ENCODE results near the gene CCDC88C.

CCDC88C gene

DNA sequence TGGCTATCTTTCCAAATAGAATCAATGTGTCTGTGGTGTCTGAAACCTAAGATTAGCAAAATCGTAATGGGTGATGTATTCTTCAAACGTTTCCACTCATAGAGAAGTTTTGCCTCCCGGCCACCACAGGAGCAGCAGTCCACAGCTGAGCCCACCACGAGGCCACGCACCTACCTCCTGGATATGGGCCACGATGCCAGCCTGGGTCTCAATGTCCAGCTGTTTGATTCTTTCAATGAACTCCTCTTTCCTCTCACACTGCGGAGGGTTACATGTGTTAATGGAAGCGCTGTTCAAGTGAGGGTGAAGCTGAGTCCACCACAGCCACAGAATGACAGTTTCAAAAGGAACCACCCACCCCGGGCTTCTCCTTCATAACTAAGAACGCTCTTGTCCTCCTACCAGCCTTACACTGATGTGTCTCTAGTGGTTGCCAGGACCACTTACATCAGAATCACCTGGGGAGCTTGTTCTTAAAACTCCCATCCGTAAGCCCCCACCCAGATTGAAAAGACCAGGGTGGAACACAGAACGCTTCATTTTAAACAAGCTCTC is 75.3 kb downstream of the CCDC88C start:
- DNase-seq: no peak

DNA sequence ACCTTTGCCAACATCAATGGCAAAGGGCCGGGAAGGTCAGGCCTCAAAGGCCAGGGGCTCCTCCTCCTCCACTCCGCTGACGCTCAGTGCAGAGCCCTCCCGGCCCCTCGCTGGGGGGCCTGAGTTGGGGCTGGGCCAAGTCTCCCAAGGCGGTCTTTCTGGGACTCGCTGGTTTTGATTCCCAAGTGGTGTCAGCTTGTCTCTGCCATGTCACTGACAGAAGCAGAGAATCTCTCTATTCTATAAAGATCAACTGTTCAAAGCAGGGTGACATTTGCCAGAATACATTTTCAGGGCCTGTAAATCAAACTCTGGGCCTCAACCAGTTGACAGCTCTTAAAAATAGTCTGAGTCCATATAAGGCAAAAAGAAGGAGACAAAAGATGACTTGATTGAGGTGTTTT is 75.9 kb downstream of the CCDC88C start:
- DNase-seq: no peak

GRCh38 chr14:91341334-91341733 is 76.3 kb downstream of the CCDC88C start:
- DNase-seq: no peak

DNA sequence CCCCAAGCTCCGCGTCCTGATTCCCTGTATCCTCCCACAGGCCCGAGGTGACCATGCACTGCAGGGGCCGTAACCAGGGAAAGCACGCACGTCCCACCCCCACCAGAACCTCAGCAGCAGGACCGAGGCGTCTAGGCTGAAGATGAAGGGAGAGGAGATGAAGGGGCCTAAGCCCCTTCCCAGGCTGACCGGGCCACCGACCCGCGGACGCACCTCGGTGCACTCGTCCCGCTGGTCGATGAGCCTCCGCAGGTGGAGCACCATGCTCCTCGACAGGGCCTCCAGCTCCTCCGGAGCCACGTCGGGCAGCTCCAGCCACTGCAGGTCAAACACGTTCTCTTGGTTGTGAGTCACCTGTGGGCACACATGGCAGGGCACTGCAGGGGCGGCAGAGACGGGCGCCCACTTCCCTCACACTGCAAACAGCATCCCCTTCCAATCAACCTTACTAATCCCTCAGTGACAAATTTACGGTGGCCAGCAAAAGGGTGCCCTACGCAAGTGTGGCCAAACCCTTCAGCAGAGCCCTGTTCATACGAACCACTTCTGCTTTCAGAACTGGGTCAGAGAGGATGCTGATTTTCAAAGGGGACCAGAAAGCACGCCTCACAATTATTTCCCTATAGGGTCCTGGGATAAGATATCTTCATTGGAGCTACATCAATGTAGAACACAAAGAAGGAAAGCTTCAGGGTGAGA is 77.8 kb downstream of the CCDC88C start:
- DNase-seq: no peak

GRCh38 chr14:91339076-91339475 is 78.5 kb downstream of the CCDC88C start:
- DNase-seq: no peak

DNA sequence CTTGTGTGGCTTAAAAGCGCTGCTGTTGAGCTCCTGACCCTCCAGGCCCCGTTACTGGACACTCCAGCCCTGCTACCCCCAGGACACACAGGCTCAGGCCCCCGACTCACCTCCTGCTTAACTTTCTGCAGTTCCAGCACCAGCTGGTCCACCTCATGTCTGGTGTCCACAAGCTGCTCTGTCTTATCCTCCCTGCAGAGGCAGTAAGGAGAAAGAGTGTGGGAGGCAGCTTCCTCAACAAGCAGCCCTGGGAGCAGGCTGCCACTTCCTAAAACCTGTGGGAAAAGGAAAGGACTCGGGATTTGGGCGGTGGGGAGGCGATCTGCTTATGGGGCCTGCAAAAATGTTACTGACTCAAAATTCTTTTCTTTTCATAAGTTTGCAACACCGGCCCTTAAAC is 79.2 kb downstream of the CCDC88C start:
- no peak for DNase-seq

DNA sequence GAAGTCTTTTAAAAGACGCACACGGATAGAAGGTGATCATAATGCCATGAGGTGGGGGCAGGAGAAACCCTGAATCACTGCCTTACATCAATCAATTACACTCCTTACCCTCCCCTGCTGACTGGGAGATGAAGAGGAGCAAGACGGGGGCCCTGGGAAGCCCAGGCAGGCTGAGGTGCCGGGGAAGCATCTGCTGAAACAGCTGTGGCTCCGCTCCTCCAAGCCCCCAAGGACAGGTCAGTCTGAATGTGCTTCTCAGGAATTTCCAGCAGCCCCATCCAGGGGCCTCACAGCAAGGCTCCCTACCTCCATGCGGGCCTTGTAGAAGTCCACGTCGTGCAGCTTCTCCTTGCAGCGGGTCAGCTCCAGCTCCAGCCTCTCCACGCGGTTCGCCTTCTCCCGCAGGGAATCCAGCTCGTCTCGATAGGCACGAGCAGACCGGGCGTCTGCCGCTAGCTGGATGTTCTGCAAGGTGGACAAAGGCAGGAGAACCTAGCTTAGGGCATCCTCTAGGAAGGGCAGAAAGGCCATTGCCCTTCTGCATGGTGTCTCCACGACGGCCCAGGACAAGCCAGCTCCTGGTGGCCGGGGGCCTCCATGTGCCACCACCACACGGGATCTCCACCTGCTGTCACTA is 79.8 kb downstream of the CCDC88C start:
- DNase-seq: no peak

DNA sequence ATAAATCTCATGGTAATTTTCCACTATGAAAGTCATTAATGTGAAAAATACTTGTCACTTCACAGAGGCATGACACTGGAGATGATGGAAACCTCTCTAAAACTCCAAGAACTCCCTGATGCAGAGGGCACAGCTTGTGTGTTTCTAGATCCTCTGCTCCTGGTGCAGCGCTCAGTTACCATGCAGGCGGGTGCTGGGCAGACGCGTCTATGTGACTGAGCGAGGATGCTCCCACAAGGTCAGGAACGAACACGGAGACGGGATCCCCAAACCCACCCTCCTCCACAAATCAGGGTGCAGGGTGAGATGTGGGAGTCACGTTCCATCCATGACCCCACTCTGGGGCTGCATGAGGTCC is 81.5 kb downstream of the CCDC88C start:
- no peak for DNase-seq

- DNase-seq: no peak
Observed at GRCh38 chr14:91335191-91336092, 82.2 kb downstream of the CCDC88C start.

DNA sequence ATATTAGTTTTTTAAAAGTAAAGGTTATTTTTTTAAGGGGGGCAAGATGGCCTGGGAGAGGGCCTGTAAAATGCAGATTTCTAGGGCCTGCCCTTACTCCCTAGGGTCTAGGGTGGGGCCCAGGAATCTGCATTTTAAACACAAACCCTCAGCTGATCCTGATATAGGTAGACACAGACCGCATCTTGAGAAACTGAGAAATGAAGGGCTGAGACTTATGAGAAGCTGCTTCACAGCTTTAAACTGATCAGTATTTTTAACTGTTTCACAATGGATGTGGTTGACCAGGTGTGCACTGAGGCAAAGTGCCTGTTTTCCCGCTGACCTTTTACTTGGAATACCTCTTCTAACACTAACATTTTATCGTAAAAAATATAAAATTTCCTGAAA is 84.0 kb downstream of the CCDC88C start:
- DNase-seq: no peak

GRCh38 chr14:91332986-91333649 is 84.5 kb downstream of the CCDC88C start:
- no peak for DNase-seq

GRCh38 chr14:91332171-91332985 is 85.2 kb downstream of the CCDC88C start:
- no peak for DNase-seq

DNA sequence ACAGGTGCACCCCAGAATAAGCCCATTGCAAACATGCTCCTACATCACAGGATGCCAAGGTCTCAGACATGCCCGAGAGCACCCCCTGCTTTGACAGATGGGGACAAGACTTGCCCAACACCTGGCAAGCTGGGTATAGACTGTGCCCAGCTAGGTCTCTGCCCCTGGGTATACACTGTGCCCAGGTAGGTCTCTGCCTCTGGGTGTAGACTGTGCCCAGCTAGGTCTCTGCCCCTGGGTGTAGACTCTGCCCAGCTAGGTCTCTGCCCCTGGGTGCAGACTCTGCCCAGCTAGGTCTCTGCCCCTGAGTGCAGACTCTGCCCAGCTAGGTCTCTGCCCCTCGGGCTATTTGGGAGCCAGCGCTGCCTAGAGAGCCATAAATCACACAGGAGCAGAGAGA is 85.9 kb downstream of the CCDC88C start:
- DNase-seq: no peak

DNA sequence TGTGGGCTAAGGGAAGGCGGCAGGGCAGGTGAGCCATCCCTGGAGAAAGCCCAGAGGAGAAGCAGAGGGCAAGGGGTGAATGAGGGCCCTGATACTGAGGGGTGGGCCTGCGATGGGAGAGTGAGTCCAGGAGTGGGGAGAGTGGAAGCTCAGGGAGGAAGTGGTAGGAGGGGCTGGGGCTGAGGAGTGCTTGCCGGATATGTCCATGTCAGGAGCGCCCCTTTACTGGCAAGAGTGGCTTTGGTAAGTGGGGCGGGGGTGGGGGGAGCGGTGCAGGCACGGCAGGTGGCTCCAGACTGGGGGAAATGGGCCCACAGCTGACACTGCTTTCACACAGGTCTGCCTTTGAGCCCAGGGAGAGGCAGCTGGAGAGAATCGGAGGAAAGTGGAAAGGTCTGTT is 86.8 kb downstream of the CCDC88C start:
- DNase-seq: peak; percentile 40

GRCh38 chr14:91330096-91330696 is 87.4 kb downstream of the CCDC88C start:
- no peak for DNase-seq

DNA sequence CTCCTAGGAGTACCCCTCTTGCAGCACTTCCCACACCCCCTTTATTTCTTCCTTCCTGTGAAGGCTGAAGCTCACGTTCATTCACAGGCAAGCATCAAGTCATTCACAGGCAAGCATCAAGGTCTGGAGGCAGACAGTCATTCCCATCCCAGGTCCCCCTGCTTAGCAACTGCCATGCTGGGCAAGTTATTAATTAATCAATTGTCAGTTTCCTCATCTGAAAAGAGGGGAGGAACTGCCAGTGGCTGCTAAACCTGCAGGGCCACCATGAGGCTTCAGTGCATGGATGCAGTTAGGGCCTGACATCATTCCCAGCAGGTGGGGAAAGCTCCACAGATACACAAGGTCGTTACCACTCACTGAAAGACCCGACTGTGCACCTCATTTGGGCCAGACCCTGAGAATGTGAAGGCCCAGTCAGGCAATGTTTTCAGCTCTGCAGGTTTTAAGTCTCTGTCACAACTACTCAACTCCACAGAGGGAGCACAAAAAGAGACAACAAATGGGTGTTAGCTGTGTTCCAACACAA is 88.1 kb downstream of the CCDC88C start:
- DNase-seq: no peak

GRCh38 chr14:91328313-91329050 is 89.1 kb downstream of the CCDC88C start:
- no peak for DNase-seq

DNA sequence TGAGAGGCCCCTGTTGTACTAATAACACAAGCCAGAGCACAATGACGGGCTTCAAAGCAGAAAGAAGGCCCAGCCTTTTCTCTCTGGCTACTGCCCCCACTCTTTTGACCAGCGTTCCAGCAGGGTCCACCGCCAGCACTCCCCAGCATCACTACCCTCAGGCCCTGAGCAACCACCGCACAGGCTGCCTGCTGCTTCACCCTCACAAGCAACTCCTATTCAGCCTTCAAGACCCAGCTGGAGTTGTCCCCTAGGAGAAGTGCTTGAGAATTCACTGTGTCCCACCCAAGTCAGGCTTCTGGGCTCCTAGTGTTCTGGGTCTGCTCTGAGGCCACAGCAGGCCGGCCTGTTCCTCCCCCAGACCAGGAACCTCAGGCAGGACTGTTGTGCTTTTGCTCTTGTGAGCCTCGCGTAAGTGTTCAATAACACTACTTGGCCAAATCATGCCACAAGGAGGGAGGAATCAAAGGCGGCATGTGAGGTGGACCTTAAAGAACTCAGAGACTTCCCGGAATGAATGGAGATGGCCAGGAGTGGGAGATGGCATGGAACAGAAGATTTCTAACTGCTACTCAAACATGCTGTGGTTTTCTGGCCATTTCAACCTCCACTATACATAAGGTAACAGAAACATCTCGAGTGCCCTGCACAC is 89.8 kb downstream of the CCDC88C start:
- no peak for DNase-seq

DNA sequence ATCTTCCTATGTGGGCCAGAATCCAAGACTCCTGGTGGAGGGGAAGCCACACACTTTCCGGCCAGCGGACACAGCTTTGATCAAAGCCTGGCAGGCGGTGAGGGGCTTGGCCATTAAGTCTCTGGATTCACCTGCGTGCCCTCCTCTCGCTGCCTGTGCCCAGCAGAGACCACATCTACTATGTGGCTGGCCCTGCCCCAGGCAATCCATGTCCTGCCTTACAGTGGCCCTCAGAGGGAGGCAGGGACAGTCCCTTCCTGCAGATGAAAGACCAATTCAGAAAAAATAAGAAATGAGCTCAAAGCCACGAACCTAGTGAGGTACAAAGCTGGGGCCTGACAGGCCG is 90.4 kb downstream of the CCDC88C start:
- DNase-seq: no peak

Measured in CD4-positive, alpha-beta T cell treated with Interleukin-17A for 1 hour (primary cell).